ENCODE results near the gene FRMD5.
"Not testable (repeated sequence)": the region's sequence is repeated elsewhere in the genome, so short reads cannot be mapped to it uniquely, and the experiment has no call there.

Gene FRMD5

DNA sequence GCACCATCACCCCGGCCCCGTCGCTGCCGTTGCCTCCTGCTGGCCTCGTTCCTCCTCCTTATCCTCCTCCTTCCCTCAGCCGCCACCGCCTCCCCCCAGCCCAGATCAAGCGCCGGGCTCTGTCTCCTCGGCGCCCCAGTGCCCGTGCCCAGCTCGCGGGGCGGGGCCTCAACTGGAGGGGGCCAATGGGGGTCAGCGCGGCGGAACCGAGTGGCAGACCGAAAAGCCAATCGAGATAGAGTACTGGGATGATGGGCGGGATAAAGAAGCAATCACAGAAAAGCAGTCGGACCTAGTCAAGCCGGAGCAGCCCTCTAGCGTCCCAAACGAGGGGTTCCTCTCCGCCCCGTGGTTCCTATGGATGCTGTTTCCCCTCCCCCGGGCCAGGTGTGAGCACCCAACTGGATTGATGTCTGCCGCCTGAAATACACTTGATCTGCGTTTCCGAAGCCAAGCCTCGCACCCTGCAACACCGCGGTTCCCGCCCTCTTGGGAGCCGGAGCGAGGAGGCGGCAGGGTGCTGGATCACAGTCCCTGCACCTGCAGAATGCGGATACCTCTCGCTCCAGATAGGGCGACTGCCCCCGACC lies at the start of gene FRMD5:
Gene FRMD5 (minus strand): TSS at position 121 of the 590 bp plus-strand sequence.
- peak; percentile 93 for DNase-seq

DNA sequence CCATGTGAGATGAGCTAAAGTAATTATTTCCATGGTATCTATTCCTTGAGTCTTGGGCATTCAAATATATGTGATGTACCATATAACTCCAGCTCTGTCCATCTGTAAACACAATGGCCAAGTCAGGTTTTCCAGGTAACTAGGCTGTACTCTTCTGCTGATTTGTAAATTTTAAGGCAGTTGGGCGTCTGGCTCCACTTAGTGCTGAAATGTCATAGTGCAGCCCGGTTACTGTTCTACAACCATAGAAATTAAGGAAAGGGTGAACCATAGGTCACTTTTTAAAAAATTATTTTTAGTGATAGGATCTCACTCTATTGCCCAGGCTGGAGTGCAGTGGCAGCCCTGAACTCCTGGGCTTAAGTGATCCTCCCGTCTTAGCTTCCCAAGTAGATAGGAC lies 48.8 kb upstream of the FRMD5 start:
- no peak for DNase-seq

DNA sequence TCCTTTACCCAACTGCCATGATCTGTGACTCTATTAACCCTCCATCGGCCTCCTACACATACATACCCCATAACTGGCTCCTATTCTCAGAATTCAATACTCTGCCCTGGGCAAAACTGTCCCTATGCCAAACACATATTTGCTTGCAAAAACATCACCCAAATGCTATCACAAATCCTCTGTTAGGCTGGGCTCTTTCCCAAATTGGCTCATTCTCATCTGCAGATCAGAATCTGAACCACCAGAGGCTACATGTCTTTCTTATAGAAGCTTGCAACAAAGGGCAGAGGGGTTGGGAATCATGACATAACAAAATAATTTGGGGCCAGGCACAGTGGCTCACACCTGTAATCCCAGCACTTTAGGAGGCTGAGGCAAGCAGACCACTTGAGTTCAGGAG lies 48.1 kb upstream of the FRMD5 start:
- DNase-seq: no peak

DNA sequence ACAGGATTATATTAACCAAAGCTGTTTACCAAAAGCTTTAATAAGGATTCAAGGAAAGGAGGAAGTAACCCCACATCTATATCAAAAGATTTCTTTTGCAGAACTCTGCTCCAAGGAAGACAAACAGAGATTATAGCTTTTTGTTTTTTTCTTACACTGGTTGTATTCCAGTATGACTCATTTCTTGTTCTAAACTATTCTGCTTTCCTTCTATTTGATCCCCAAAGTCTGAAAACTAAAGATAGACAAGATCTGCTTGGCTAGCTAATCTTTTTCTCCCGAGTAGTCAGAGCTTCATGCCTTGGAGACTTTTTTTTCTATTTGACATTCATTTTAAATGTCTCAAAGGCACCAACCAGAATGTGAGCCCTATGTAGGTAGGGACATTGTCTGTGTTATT lies 36.8 kb upstream of the FRMD5 start:
- DNase-seq: no peak

DNA sequence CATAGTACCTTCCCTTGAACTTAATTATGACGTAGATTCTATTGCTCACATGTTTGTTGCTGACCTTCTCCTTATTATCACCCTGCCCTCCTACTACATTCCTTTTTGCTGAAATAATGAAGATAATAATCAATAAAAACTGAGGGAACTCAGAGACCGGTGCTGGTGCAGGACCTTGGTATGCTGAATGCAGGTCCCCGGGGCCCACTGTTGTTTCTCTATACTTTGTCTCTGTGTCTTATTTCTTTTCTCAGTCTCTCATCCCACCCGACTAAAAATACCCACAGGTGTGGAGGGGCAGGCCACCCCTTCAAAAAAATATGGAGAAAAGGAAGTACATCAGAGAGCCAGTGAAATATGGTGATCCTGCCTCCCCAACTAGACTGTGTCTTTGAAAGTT lies 34.2 kb upstream of the FRMD5 start:
- not testable (repeated sequence) for DNase-seq

DNA sequence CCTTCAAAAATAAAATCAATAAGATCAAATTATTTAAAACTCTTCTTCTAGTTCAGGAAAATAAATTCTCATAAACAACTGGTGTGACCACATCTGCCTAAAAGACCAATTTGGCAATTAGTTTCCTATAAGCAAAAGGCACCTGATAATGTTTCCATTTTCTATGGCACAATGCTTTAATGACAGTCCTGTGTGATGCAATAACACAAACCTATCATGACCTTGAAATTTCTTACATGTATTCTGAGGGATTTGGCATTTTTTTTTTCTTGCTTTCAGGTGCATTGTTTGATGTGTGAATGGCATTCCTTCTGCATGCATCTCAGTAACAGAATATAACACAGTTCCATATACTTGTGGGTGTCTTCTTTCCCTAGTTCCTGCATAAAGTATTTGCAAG lies 32.5 kb upstream of the FRMD5 start:
- DNase-seq: no peak

DNA sequence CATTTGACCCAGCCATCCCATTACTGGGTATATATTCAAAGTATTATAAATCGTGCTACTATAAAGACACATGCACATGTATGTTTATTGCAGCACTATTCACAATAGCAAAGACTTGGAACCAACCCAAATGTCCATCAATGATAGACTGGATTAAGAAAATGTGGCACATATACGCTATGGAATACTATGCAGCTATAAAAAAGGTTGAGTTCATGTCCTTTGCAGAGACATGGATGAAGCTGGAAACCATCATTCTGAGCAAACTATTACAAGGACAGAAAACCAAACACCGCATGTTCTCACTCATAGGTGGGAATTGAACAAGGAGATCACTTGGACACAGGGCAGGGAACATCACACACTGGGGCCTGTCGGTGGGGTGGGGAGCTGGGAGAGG lies 31.9 kb upstream of the FRMD5 start:
- not testable (repeated sequence) for DNase-seq

DNA sequence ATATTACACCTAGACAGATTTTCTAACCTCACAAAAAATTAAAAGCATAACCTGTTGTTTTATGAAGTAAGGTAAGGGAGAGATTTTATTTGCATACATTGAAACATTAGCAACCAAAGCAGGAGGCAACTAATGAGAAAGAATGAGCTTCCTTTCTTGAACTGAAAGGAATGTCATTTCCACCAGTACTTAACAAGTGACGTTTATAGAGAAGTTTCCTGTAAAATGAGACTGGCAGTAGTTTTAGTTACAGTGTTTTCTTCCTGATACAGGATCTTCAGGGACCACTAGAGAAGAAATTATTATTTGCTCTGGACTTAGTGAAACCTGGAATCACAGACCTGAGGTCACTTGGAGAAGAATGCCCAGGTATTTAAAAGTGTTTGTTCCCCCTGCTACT lies 27.4 kb upstream of the FRMD5 start:
- no peak for DNase-seq

DNA sequence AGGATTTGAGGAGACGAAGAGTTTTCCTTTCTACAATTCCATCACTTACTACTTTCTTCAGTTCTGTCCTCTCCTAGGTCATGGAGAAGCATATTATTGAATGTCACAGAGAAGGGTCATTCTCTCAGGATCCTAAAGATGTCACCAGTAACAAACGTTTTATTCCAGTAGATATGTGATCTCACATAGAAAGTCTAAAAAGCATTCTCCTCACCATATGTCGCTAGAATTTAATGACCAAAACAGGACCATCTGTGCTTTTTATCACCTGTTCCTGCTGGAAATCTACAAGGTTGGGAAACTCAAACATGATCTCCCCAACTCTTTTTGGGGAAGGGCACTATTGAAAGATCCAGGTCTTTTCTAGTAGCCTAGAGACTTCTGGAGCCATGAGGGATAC lies 24.0 kb upstream of the FRMD5 start:
- DNase-seq: peak; percentile 57

DNA sequence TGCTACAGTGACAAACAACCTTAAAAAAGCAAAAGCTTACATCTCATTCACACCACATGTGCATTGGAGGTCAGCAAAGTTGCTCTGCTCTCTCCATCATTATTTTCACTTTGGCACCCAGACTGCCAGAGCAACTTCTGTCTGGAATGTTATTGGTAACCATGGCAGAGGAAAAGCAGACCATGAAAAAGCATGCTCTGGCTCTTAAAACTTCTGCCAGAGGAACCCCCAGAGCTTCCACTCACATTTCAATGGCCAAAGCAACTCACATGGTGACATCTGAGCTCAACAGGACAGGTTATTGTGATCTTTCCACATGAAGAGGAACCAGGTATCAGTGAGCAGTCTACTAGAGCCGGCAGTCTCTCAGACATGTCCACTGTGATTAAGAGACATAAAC lies 21.9 kb upstream of the FRMD5 start:
- DNase-seq: no peak

DNA sequence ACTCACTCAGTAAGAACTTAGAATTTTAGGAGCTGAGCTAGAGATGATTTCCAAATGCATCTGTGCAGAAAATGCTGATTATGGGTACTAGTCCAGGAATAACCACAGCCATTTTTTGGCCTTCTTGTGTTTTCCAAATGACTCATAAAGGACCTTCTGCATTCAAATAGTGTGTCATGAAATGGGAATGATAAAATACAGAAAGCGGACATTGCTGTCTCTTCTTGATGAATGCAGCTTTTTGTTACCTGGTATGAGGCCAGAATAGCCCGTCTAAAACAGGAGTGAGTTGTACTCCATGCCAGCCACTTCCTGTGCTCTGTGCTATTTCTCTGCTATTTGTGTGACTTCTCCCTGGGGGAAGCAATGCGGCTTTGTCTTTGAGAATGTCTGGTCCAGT lies 20.5 kb upstream of the FRMD5 start:
- no peak for DNase-seq

DNA sequence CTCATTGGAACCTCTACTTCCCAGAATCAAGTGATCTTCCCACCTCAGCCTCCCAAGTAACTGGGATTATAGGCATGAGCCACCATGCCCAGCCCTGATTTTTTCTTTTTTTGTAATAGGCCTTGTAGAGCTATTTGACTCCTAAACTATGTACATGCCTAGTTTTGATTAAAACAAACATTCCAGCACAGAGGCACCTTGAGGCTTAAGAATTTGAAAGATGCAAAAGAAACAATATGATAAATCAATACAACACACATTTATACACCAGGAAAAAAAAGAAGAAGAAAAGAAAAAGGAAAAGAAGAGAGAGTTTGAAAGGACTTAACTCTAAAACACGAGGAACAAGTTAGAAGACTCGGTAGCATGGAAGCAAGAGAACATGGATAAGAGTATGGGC lies 13.9 kb upstream of the FRMD5 start:
- no peak for DNase-seq

DNA sequence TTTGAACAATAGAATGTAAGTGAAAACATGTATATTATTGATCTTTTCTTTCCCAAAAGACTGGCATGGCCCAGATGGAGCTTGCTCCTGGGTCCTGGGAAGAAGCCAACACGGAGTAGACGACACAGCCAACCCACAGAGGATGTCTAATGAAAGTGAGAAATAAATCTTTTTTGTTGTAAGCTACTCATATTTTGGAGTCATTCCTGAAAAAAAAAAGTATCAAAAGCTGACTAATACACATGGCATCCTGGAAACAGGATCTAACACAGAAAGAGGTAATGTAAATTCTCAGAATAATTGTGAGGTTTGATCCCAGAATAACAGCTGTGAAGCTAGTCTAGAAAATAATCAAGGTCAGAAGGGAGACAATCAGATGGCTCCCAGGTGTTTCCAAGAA lies 12.6 kb upstream of the FRMD5 start:
- no peak for DNase-seq

DNA sequence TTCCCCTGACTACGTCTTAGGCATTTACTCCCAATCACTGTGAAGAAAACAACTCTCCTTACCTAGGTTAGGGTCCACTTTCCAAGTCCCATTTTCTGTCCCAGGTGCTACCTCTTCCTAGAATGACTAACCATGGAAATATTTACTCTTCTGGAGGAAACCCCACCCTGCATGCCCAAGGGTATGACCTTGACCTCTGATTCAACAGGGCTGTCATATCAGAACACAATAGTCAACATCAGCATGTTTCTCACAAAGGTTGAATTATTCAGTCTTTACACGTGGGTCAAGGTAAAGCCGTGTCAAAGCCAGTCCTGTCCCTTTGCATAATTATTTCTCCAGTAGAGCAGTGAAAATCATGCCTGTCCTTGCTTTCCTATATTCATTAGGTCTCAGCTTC lies 4.3 kb upstream of the FRMD5 start:
- no peak for DNase-seq

DNA sequence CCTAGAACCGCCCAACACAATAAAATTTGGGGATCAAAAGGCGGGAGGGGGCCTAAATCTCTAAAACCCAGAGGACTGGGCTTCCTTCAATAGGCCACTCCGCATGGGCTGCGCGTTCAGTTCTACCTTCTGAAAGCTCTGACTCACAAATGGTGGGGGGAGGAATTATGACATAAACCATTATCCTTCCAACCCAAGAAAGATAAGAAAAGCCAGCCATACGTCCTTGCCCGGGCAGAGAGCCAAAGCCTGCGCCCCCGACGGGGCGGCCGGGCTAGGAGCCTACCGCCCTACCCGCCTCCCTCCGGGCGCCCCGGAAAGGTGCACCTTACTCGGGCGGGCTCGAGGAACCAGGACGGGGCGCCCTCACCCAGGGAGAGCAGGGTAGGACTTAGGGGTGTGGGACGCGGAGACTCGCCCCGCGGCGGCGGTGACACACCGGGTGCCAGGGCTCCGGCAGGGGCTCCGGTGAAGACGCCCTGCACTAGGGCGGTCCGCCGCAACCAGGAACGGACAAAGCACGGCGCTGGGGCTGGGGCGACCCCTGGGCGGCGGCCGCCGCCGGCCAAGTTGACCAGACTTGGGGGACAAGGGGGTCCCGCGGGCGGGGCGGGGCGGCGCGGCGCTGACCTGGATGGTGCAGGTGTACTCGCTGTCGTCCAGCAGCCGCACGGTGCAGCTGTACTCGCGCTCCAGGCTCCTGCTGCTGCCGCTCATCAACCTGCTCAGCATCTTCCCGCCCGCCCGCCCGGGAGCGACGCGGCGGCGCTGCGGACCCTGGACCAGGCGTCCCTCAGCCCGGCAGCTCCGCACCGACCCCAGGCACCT lies 534 bp downstream of the FRMD5 start:
- DNase-seq: peak; percentile 8

DNA sequence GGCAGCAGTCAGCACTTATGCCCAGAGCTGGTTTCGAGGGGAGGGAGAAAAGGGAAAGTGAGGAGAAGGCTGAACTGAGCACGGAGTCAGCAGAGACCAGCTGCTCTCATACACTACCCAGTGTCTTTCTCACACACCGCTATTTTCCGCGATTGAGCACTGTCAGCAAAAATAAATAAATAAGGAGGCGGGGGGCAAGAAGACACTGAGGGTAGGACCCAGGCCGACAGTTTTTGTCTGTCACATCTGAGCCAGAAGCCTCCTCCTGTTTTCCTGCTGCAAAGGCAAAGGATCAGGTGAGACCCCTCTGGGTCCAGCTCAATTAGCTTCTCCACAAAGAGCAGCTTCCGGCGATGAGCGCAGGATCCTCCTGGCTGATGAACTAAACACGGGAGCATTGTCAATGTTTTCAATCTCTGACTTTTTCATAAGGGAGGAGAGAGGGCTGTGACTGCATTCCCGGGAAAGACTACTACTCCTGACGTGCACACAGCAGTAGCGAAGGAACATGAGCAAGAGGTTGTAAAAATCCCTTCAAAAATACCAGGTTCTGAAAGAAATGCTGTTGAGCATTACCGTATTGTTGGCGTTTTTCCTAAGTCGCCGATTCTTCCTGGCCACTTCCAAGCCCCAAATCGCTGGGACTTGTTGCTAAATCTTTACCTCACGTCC lies 1.3 kb downstream of the FRMD5 start:
- peak; percentile 16 for DNase-seq

DNA sequence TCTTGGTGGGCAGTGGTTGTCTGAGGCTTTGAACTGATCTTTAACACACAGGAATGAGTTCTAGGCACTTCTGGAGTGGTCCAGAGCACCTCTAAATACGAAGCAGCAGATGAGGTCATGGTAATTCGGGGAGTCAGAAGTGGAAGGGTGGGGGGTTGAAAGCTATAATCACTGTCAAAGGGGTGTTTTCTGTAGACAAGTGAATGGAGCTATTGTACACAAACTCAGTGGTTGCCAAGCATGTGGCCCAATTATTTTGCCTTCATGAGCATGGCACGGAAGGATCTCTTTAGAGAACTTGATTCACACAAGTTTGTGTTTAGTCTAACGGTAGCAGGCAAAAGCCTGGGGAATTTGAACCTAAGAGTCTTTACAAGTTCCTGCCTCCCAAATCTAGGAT lies 6.3 kb downstream of the FRMD5 start:
- DNase-seq: no peak

DNA sequence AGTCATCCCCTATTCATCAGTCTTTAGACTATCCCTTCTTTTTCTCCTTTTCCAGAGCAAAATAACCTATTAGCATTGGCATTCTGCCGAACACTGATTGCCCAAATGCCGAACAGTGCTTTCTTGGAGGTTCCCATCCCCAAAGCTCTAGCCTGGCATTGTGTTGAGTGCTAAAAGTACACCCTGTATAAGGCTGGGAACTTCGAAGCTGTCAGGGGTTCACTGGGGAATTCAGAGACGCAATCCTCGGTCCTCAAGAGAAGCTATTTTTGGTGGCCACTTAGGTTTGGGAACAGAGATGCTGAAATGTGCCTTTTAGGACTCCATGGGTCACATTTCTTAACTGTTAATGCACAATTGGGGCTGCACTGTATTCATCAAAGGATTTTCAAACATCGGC lies 8.4 kb downstream of the FRMD5 start:
- DNase-seq: no peak

DNA sequence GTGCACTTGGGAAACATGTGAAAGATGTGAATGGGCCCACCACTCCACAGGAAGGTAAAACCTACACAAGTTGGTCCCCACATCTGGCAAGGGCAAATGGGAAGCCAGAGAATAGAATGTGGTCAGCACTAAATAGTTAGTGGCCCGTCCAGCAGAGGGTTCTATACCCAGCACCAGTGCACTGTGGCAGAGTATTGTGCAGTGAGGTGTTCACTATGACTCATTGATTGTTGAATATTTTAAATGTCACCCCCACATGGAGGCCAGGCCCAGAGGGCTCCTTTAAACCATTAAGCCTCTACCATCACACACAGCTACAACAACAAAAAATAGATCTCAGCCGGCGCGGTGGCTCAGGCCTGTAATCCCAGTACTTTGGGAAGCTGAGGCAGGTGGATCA lies 11.7 kb downstream of the FRMD5 start:
- no peak for DNase-seq

DNA sequence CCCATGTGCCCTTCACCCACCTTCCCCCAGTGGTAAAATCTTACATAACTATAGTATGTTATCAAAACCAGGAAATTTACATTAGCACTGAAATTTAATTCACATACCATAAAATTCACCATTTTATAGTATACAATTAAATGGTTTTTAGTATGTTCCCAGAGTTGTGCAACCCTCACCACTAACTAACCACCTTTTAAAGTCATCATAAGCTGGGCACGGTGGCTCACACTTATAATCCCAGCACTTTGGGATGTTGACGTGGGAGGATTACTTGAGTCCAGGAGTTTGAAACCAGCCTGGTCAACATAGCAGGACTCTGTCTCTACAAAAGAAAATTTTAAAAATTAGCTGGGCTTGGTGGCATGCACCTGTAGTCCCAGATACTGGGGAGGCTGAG lies 13.7 kb downstream of the FRMD5 start:
- DNase-seq: no peak

DNA sequence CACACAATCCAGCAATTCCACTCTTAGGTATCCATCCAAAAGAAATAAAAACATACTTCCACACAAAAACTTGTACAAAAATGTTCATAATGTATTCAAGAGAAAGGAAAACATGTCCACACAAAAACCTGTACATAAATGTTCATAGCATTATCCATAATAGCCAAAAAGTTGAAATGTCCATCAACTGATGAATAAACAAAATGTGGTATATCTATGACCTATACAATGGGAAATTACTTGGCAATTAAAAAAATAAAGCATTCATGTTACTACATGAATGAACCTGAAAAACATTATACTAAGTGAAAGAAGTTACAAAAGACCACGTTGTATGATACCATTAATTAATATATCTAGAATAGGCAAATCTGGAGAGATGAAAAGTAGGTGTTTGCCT lies 17.9 kb downstream of the FRMD5 start:
- no peak for DNase-seq

DNA sequence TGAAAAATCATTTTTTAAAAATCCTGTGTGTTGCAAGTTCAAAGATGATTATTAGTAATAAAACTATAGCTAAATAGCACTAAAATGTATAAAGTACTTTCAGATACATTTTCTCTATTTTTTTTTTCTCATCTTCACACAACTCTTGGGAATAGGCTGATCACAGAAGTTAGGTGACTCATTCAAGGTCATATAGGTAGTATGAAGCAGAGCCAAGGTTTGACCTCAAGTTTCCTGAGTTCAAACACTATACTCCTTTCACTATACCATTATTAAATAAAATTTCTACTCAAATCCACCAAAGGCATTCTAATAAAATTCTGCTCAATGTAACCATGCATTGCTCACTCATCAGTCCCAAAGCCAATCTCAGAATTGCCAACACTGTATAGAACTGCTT lies 21.3 kb downstream of the FRMD5 start:
- DNase-seq: no peak

DNA sequence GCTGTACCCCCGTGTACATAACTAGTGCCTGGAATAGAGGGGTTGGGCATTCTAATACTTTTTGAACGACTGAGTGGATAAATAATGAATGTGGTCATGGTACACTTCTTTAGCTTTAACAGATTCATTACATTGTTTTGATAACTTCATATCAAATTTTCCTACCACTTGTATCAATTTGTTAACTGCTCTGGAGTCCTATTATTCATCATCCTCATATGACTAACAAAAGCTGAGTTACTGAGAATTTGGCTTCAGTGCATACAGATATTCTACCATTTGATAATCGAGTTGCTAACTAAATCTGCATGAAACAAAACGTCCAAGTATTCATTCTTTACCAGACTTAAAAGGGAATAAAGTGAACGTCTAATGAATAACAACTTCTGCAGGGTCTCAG lies 31.7 kb downstream of the FRMD5 start:
- no peak for DNase-seq

DNA sequence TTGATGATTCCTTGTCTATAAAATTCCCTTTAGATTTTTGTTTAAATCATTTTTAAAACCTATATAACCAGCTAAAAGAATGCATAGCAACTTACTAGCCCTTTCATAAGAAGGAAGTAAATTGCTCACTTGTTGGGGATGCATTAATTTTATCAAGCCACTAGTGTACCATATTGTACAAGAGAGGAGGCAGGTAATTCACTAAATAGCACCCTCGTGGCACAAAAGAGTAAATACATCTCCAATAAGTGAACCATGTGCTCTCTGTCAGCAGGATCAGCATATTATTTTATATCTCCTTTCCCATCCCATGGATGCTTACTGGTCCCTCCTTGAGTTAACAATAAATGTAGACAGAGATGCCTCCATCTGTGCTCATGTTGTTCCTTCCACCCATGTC lies 34.3 kb downstream of the FRMD5 start:
- DNase-seq: no peak

Measured in NCI-H1694 (cell line).